Measurements from ENCODE around the gene E2F3.

The E2F3 gene

GRCh38 chr6:20401205-20402091, at the start of gene E2F3:
Gene E2F3 (plus strand): TSS chr6:20401879. CDS start chr6:20402233, 354 bp downstream.
- intact Hi-C loops (cut with DNase I), result no loop called here
- DNase-seq, result peak; percentile 97 to 100 (median 99)

GRCh38 chr6:20352346-20352745, 49.3 kb upstream of the E2F3 start:
- DNase-seq, result no peak
- intact Hi-C loops (cut with DNase I), result no loop called here

GRCh38 chr6:20353134-20353533, 48.5 kb upstream of the E2F3 start:
- intact Hi-C loops (cut with DNase I), result no loop called here
- no peak for DNase-seq

GRCh38 chr6:20354366-20354765, 47.3 kb upstream of the E2F3 start:
- DNase-seq, result no peak
- intact Hi-C loops (cut with DNase I), result no loop called here

- intact Hi-C loops (cut with DNase I), result no loop called here
- no peak for DNase-seq
Observed at GRCh38 chr6:20360471-20361119, 41.1 kb upstream of the E2F3 start.

GRCh38 chr6:20362623-20363022, 39.1 kb upstream of the E2F3 start:
- no peak for DNase-seq
- intact Hi-C loops (cut with DNase I), result no loop called here

GRCh38 chr6:20364327-20364726, 37.4 kb upstream of the E2F3 start:
- no peak for DNase-seq
- intact Hi-C loops (cut with DNase I), result no loop called here

- DNase-seq, result no peak
- intact Hi-C loops (cut with DNase I), result no loop called here
Observed at GRCh38 chr6:20365456-20365855, 36.2 kb upstream of the E2F3 start.

- intact Hi-C loops (cut with DNase I), result no loop called here
- peak in 1 of 42 donors; percentile 5 for DNase-seq
Observed at GRCh38 chr6:20366082-20366830, 35.4 kb upstream of the E2F3 start.

- DNase-seq, result peak in 37 of 42 donors; percentile 10 to 87 (median 49)
- intact Hi-C loops (cut with DNase I), result no loop called here
Observed at GRCh38 chr6:20367743-20368485, 33.8 kb upstream of the E2F3 start.

GRCh38 chr6:20370393-20370792, 31.3 kb upstream of the E2F3 start:
- intact Hi-C loops (cut with DNase I), result no loop called here
- DNase-seq, result no peak

GRCh38 chr6:20370801-20371200, 30.9 kb upstream of the E2F3 start:
- intact Hi-C loops (cut with DNase I), result no loop called here
- no peak for DNase-seq

GRCh38 chr6:20375436-20375835, 26.2 kb upstream of the E2F3 start:
- intact Hi-C loops (cut with DNase I), result no loop called here
- DNase-seq, result no peak

GRCh38 chr6:20377623-20378265, 23.9 kb upstream of the E2F3 start:
- peak in 7 of 42 donors; percentile 12 to 38 (median 14) for DNase-seq
- intact Hi-C loops (cut with DNase I), result no loop called here

- intact Hi-C loops (cut with DNase I), result no loop called here
- no peak for DNase-seq
Observed at GRCh38 chr6:20379231-20379630, 22.4 kb upstream of the E2F3 start.

- no peak for DNase-seq
- intact Hi-C loops (cut with DNase I), result no loop called here
Observed at GRCh38 chr6:20386218-20386617, 15.5 kb upstream of the E2F3 start.

- no peak for DNase-seq
- intact Hi-C loops (cut with DNase I), result no loop called here
Observed at GRCh38 chr6:20389066-20389465, 12.6 kb upstream of the E2F3 start.

- intact Hi-C loops (cut with DNase I), result no loop called here
Observed at GRCh38 chr6:20393297-20393696, 8.4 kb upstream of the E2F3 start.

GRCh38 chr6:20399518-20399917, 2.2 kb upstream of the E2F3 start:
- intact Hi-C loops (cut with DNase I), result no loop called here
- no peak for DNase-seq

More at GRCh38 chr6:20393297-20393696, 8.4 kb upstream of the E2F3 start:
- no peak for DNase-seq
